ENCODE measurements around the gene FGD2. TPM values are rescaled to one million over a fixed set of nuclear protein-coding genes. Genes with fewer than 3 reads are reported as not detected.

Gene FGD2
- total RNA-seq, 1 donor from 2014 or later: not detected

DNA sequence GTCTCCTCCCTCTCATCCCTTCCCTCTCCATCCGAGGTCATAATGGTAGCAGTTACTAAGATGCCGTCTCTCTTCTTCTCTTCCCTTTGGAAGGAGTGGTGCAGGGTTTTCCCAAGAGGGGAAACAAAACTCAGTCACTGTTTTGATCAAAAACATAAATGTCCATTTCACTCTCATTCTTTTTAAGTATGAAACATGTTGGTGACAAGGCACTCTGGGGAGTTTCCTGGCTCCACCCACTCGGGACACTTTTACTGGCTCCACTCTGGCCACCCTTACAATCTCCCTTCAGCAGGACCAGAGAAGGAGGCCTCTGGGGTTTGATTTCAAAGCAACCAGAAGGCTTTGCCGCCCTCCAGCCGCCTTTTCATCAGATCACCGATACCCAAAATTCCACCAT, 57.0 kb downstream of the FGD2 start:
- TF ChIP-seq, protein P1, sequence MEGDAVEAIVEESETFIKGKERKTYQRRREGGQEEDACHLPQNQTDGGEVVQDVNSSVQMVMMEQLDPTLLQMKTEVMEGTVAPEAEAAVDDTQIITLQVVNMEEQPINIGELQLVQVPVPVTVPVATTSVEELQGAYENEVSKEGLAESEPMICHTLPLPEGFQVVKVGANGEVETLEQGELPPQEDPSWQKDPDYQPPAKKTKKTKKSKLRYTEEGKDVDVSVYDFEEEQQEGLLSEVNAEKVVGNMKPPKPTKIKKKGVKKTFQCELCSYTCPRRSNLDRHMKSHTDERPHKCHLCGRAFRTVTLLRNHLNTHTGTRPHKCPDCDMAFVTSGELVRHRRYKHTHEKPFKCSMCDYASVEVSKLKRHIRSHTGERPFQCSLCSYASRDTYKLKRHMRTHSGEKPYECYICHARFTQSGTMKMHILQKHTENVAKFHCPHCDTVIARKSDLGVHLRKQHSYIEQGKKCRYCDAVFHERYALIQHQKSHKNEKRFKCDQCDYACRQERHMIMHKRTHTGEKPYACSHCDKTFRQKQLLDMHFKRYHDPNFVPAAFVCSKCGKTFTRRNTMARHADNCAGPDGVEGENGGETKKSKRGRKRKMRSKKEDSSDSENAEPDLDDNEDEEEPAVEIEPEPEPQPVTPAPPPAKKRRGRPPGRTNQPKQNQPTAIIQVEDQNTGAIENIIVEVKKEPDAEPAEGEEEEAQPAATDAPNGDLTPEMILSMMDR (IDR thresholded peaks at IDR 0.05): no peak
- Mint-ChIP-seq H3K27me3 (ENCODE audit: low read depth) (no peaks in the 10 kb centered on the region), H3K27ac (ENCODE audit: unreplicated experiment) (no peak overlapping the region), H3K4me3 (ENCODE audit: unreplicated experiment) (no peak overlapping the region), H3K36me3 (ENCODE audit: low read depth) (no peaks in the 10 kb centered on the region), H3K9me3 (ENCODE audit: low read depth) (no peaks in the 10 kb centered on the region), H3K4me1 (ENCODE audit: low read depth) (peaks cover 24% of the 10 kb centered on the region)
- no peak for DNase-seq (ENCODE audit: low spot score)

DNA sequence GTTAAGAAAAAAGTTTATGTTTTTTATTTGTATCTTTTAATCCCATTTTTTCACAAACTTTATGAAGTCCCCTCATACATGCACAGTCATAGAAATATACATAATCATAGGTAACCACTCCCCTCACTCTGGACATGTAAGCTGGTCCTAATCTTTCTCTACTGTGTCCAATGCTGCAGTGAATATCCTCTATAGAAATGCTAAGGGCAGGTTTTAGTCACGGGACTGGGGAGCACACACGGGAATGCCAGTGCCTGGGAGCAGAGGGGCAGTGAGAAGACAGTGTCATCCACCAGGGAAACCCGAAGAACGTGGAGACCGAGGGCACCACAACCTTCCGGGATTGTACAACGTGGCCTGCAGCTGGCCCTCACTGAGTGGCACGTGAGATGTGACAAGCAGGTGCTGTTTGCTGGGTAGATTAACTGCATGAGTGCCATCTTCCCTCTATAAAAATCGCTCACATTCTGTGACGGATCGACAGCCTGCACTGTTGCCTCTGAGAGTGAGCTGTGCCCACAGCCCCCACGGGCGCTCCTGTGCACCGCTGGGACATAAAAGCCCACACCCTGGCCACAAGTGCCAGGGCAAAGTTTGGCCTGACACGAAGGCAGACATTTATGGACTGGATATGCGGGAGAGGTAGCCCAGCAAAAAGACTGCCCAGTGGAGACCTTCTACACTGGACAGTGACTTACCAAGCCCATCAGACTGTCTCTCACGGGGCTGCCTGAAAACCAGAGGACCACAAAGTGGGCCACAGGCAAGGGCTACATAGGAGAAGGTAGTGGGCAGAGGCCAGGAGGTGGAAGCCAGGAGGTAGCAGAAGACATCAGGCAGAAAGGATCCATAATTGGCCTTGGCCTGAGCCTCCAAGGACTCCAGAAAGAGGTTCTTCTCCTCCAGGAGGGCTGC, 63.2 kb downstream of the FGD2 start:
- Mint-ChIP-seq H3K36me3 (ENCODE audit: low read depth) (no peaks in the 10 kb centered on the region), H3K9me3 (ENCODE audit: low read depth) (peaks cover 5% of the 10 kb centered on the region), H3K4me1 (ENCODE audit: low read depth) (peaks cover 14% of the 10 kb centered on the region), H3K27me3 (ENCODE audit: low read depth) (no peaks in the 10 kb centered on the region), H3K4me3 (ENCODE audit: unreplicated experiment) (no peak overlapping the region), H3K27ac (ENCODE audit: unreplicated experiment) (no peak overlapping the region)
- TF ChIP-seq, protein P1 (IDR thresholded peaks at IDR 0.05): no peak
- DNase-seq (ENCODE audit: low spot score): no peak

DNA sequence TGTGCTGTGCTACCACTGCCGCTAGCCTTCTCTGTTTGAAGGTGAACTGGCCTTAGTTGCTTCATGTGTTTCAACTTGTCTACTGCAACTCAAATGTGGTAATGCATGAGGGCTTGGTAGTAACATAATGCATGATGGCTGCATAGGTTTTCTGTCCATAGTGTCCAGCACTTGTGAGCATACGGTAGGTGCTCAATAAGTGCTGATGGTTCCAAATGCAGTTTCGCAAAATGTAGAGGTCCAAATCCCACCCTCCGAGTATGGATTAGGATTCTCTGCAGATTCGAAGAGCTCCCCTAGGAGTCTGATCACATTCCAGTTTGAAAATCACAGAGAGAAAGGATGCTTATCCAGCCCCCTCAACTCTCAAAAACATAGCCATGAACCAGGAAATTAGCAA, 64.2 kb downstream of the FGD2 start:
- DNase-seq (ENCODE audit: low spot score): no peak
- no peaks in the 10 kb centered on the region for H3K27me3 Mint-ChIP-seq (ENCODE audit: low read depth)
- H3K4me3 Mint-ChIP-seq (ENCODE audit: unreplicated experiment): no peak overlapping the region
- H3K9me3 Mint-ChIP-seq (ENCODE audit: low read depth): peaks cover 6% of the 10 kb centered on the region
- no peak overlapping the region for H3K27ac Mint-ChIP-seq (ENCODE audit: unreplicated experiment)
- H3K36me3 Mint-ChIP-seq (ENCODE audit: low read depth): no peaks in the 10 kb centered on the region
- H3K4me1 Mint-ChIP-seq (ENCODE audit: low read depth): peaks cover 24% of the 10 kb centered on the region
- TF ChIP-seq, protein P1 (IDR thresholded peaks at IDR 0.05): no peak

DNA sequence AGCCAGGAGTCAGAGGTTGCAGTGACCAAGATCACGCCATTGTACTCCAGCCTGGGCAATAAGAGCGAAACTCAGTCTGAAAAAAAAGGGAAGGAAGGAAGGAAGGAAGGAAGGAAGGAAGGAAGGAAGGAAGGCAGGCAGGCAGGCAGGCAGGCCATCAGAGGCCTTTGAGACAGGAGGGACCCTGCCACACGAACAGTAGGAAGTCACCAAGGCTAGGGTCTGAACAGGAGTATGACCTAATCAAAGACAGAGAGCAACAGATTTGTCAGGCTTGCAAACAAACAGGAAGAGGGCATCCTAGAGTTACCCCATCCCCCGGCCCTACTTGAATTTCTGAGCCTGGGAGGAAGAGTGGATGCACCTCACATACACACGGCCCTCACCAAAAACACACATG, 67.1 kb downstream of the FGD2 start:
- Mint-ChIP-seq H3K4me3 (ENCODE audit: unreplicated experiment) (no peak overlapping the region), H3K27me3 (ENCODE audit: low read depth) (no peaks in the 10 kb centered on the region), H3K27ac (ENCODE audit: unreplicated experiment) (no peak overlapping the region), H3K4me1 (ENCODE audit: low read depth) (peaks cover 33% of the 10 kb centered on the region), H3K9me3 (ENCODE audit: low read depth) (peaks cover 6% of the 10 kb centered on the region), H3K36me3 (ENCODE audit: low read depth) (no peaks in the 10 kb centered on the region)
- no peak for DNase-seq (ENCODE audit: low spot score)
- TF ChIP-seq, protein P1 (IDR thresholded peaks at IDR 0.05): no peak

DNA sequence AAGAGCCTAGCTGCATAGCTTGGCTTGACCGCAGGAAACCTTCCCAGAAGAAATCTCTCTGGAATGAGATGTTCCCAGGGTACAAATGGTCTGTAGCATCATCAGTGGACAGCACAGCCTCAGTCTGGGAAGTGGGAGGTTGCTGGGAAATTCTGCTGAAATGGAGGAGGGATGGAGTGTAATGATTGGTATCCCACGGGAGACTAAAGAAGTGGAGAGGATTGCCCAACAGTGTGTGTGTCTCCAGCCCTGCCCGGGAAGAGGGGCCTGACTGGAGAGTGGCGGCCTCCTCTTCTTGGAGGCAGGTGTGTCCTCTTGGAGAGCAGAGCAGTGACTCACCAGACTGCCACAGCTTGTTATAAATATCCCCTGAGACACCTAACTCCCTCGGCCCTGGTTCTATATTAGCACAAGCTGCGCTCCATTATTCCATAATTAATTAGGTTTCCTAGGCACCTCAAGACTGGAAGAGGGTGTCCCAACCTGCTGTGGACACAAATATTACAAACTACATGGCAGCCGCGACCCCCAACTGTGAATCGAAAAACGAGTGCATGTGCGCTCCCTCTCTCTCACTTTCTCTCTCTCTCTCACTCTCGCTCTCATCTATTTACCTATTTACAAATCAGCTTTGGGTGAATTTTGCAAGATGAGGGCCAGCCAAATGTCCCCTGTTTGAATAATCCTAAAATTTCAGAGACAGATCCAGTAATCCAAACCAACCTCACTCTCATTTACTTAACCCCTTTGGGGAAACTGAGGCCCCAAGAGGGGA, 68.8 kb downstream of the FGD2 start:
- DNase-seq (ENCODE audit: low spot score): no peak
- H3K27ac Mint-ChIP-seq (ENCODE audit: unreplicated experiment): peak overlapping the region; percentile 60
- H3K4me1 Mint-ChIP-seq (ENCODE audit: low read depth): peaks cover 47% of the 10 kb centered on the region
- TF ChIP-seq, protein P1 (IDR thresholded peaks at IDR 0.05): no peak
- no peak overlapping the region for H3K4me3 Mint-ChIP-seq (ENCODE audit: unreplicated experiment)
- H3K27me3 Mint-ChIP-seq (ENCODE audit: low read depth): no peaks in the 10 kb centered on the region
- H3K36me3 Mint-ChIP-seq (ENCODE audit: low read depth): no peaks in the 10 kb centered on the region
- peaks cover 6% of the 10 kb centered on the region for H3K9me3 Mint-ChIP-seq (ENCODE audit: low read depth)

Measured in chondrocyte (in vitro differentiated cells).